Esophagus muscularis mucosa (tissue), 4 donors: Measurements from ENCODE around the gene CORO6. TPM values are rescaled to one million over a fixed set of nuclear protein-coding genes. Genes with fewer than 3 reads are reported as not detected.

Experiments
- DNase-seq: peaks from one replicate; pipeline ENCODE4 v3.0.0-alpha.2; 2017; ENCODE audit errors: extremely low spot score
- H3K27ac ChIP-seq, 4 donors: fragments of 200-600 bp; sonication (generic); replicated peaks in 1 of 4; 1 replicate in 3 of 4; 2 replicates in 1 of 4; pipeline ENCODE4 v1.5.1; 2016 to 2019; ENCODE audit warnings: mild to moderate bottlenecking in 1 of 4
- H3K27me3 ChIP-seq, 4 donors: fragments of 200-600 bp; sonication (generic); one replicate each; pipeline versions ENCODE4 v1.5.1 to v1.6.0; 2016 to 2019
- H3K36me3 ChIP-seq, 4 donors: fragments of 200-600 bp; sonication (generic); one replicate each; pipeline ENCODE4 v1.5.1; 2016 to 2019
- H3K4me1 ChIP-seq, 4 donors: fragments of 200-600 bp; sonication (generic); one replicate each; pipeline ENCODE4 v1.5.1; 2016 to 2019
- H3K4me3 ChIP-seq, 4 donors: fragments of 200-600 bp; sonication (generic); 1 replicate in 2 of 4; 2 replicates in 2 of 4; pipeline ENCODE4 v1.5.1; 2016 to 2019; ENCODE audit warnings: mild to moderate bottlenecking in 4 of 4, moderate library complexity in 1 of 4
- H3K9me3 ChIP-seq, 4 donors: fragments of 200-600 bp; sonication (generic); 1 replicate in 3 of 4; 2 replicates in 1 of 4; pipeline ENCODE4 v1.5.1; 2016 to 2019
- CTCF ChIP-seq, 3 experiments: fragments of 200-600 bp in 2 of 3; fragments of 450-650 bp in 1 of 3; sonication (generic) in 2 of 3; IDR thresholded peaks; one replicate each; pipeline ENCODE4 v1.5.1; 2017 to 2019; ENCODE audit warnings: antibody characterized with exemption in 3 of 3, mild to moderate bottlenecking in 2 of 3, moderate library complexity in 1 of 3
- EP300 ChIP-seq: sonication (generic); formaldehyde crosslinking; IDR thresholded peaks from one replicate; pipeline ENCODE4 v1.6.1; 2017; ENCODE audit warnings: antibody characterized with exemption
- POLR2A ChIP-seq: fragments of 450-650 bp; IDR thresholded peaks from one replicate; pipeline ENCODE4 v1.6.1; 2017; ENCODE audit warnings: antibody characterized with exemption, moderate library complexity, mild to moderate bottlenecking, low read depth
- POLR2AphosphoS5 ChIP-seq, 2 donors: sonication (generic); formaldehyde crosslinking; IDR thresholded peaks; one replicate each; pipeline ENCODE4 v1.6.1; 2017; ENCODE audit warnings: antibody characterized with exemption in 2 of 2
- WGBS: methylation state at CpG from one replicate; pipeline ENCODE4 v1.1.5; 2018; 5-methylcytosine and 5-hydroxymethylcytosine counted together
- intact Hi-C: fragments of 100-400 bp; cut with DNase I; formaldehyde crosslinking; loops from one replicate; pipeline ENCODE4 v1.15.1; 2023
- total RNA-seq, 4 donors: library from RNA; depleted of rRNA; stranded (reverse); fragments of >200 nt; gene quantifications; one replicate each; pipeline versions ENCODE4 v1.1.0 to v1.2.1, GENCODE V29; 2016

Gene CORO6
- total RNA-seq, 4 donors from 2014 or later, result 43.7 to 67.7 (median 46.9) TPM

- no peak overlapping the region for H3K4me3 ChIP-seq
- intact Hi-C loops, result loop anchor here (2.0 to 5.0 kb wide), 2 partner anchors 36 to 199 kb away; no protein-coding TSS in a partner anchor
- no peaks in the 10 kb centered on the region for H3K27me3 ChIP-seq
- TF ChIP-seq EP300, result no peak
- TF ChIP-seq CTCF (IDR thresholded peaks at IDR 0.05), result no peak
- TF ChIP-seq POLR2A, result no peak
- no peak for TF ChIP-seq POLR2AphosphoS5 (IDR thresholded peaks at IDR 0.05)
- 89% methylated on average over 16 of the region's 20 CpGs for WGBS
- DNase-seq, result no peak
- peak overlapping the region in 2 of 4 donors; percentile 8 to 30 for H3K27ac ChIP-seq
- peaks cover 51 to 85% (median 74%) of the 10 kb centered on the region in 4 donors for H3K4me1 ChIP-seq
- no peaks in the 10 kb centered on the region for H3K9me3 ChIP-seq
- H3K36me3 ChIP-seq, result peaks cover 23 to 69% (median 65%) of the 10 kb centered on the region in 4 donors
These were observed 41.0 kb downstream of the CORO6 start for GRCh38 chr17:29581583-29582253.

GRCh38 chr17:29579866-29580771 is 42.6 kb downstream of the CORO6 start:
- TF ChIP-seq CTCF (IDR thresholded peaks at IDR 0.05), result peak; percentile 92 to 95 (median 93)
- TF ChIP-seq POLR2AphosphoS5 (IDR thresholded peaks at IDR 0.05), result peak; percentile 56 to 83
- no peak for TF ChIP-seq EP300
- Histone ChIP-seq H3K4me1 (peaks cover 38 to 69% (median 61%) of the 10 kb centered on the region in 4 donors), H3K27me3 (no peaks in the 10 kb centered on the region), H3K4me3 (no peak overlapping the region), H3K36me3 (peaks cover 39 to 85% (median 81%) of the 10 kb centered on the region in 4 donors), H3K27ac (peak overlapping the region in 2 of 4 donors; percentile 15 to 27), H3K9me3 (no peaks in the 10 kb centered on the region)
- WGBS, result 58% methylated on average over 14 of the region's 15 CpGs
- DNase-seq, result no peak
- intact Hi-C loops, result loop anchor here (2.0 to 5.0 kb wide), 2 partner anchors 37 to 201 kb away; no protein-coding TSS in a partner anchor

- H3K4me3 ChIP-seq, result no peak overlapping the region
- TF ChIP-seq EP300, result no peak
- TF ChIP-seq CTCF (IDR thresholded peaks at IDR 0.05), result no peak
- no peak for TF ChIP-seq POLR2A
- no peak for TF ChIP-seq POLR2AphosphoS5 (IDR thresholded peaks at IDR 0.05)
- WGBS, result 87% methylated on average over 14 of the region's 14 CpGs
- H3K27ac ChIP-seq, result peak overlapping the region in 1 of 4 donors; percentile 40
- peaks cover 27 to 57% (median 48%) of the 10 kb centered on the region in 4 donors for H3K4me1 ChIP-seq
- no peak for DNase-seq
- intact Hi-C loops, result no loop called here
- no peaks in the 10 kb centered on the region for H3K9me3 ChIP-seq
- no peaks in the 10 kb centered on the region for H3K27me3 ChIP-seq
- H3K36me3 ChIP-seq, result peaks cover 51 to 98% (median 93%) of the 10 kb centered on the region in 4 donors
These were observed 43.9 kb downstream of the CORO6 start for GRCh38 chr17:29578626-29579485.

- Histone ChIP-seq H3K27me3 (no peaks in the 10 kb centered on the region), H3K4me3 (no peak overlapping the region), H3K9me3 (no peaks in the 10 kb centered on the region), H3K4me1 (peaks cover 25 to 52% (median 46%) of the 10 kb centered on the region in 4 donors), H3K36me3 (peaks cover 48 to 91% (median 88%) of the 10 kb centered on the region in 4 donors), H3K27ac (peak overlapping the region in 3 of 4 donors; percentile 0 to 40 (median 23))
- intact Hi-C loops, result no loop called here
- 81% methylated on average over 9 of the region's 22 CpGs for WGBS
- TF ChIP-seq POLR2AphosphoS5 (IDR thresholded peaks at IDR 0.05) (no peak), POLR2A (no peak), EP300 (no peak), CTCF (IDR thresholded peaks at IDR 0.05) (no peak)
- DNase-seq, result no peak
These were observed 45.1 kb downstream of the CORO6 start for GRCh38 chr17:29577385-29578211.
